Activated effector memory CD4-positive, alpha-beta T cell treated with anti-CD3 and anti-CD28 coated beads, Interleukin-2, amount 50 U/mL, for 16 hours (primary cell): ENCODE data around the gene EFNA3.

Experiments used
- DNase-seq: peaks from one replicate; pipeline ENCODE4 v3.0.0-alpha.2; 2020

EFNA3 gene

GRCh38 chr1:155078469-155079209 is at the start of gene EFNA3:
TSS of gene EFNA3 (plus strand) at chr1:155078837. CDS start at chr1:155078942, 105 bp downstream.
- peak; percentile 88 for DNase-seq

- DNase-seq: no peak
Observed at GRCh38 chr1:155029513-155030242, 49.0 kb upstream of the EFNA3 start.

GRCh38 chr1:155030243-155030795 is 48.3 kb upstream of the EFNA3 start:
- no peak for DNase-seq

- DNase-seq: no peak
Observed at GRCh38 chr1:155030899-155031298, 47.7 kb upstream of the EFNA3 start.

- no peak for DNase-seq
Observed at GRCh38 chr1:155032886-155033285, 45.8 kb upstream of the EFNA3 start.

GRCh38 chr1:155033524-155033923 is 45.1 kb upstream of the EFNA3 start, which contains the start of the genes DCST1 and DCST2:
TSS of gene DCST1 (plus strand) at chr1:155033824. CDS start at chr1:155034037, 213 bp downstream.
TSS of gene DCST2 (minus strand) at chr1:155033781. CDS start at chr1:155033701, 80 bp downstream.
- no peak for DNase-seq

GRCh38 chr1:155034318-155035208 is 44.1 kb upstream of the EFNA3 start:
- DNase-seq: no peak

- DNase-seq: no peak
Observed at GRCh38 chr1:155035936-155036335, 42.7 kb upstream of the EFNA3 start.

GRCh38 chr1:155037043-155037442 is 41.6 kb upstream of the EFNA3 start:
- DNase-seq: no peak

- DNase-seq: no peak
Observed at GRCh38 chr1:155037851-155038441, 40.7 kb upstream of the EFNA3 start.

GRCh38 chr1:155038602-155039307 is 39.9 kb upstream of the EFNA3 start:
- DNase-seq: no peak

GRCh38 chr1:155039308-155039669 is 39.3 kb upstream of the EFNA3 start:
- DNase-seq: no peak

GRCh38 chr1:155040358-155041093 is 38.1 kb upstream of the EFNA3 start:
- DNase-seq: no peak

GRCh38 chr1:155042789-155043188 is 35.8 kb upstream of the EFNA3 start:
- DNase-seq: no peak

GRCh38 chr1:155043301-155043702 is 35.3 kb upstream of the EFNA3 start:
- no peak for DNase-seq

GRCh38 chr1:155043793-155044192 is 34.8 kb upstream of the EFNA3 start:
- DNase-seq: no peak

- DNase-seq: no peak
Observed at GRCh38 chr1:155044365-155044764, 34.3 kb upstream of the EFNA3 start.

GRCh38 chr1:155044812-155045657 is 33.6 kb upstream of the EFNA3 start:
- DNase-seq: peak; percentile 84

GRCh38 chr1:155048449-155049334 is 29.9 kb upstream of the EFNA3 start:
- no peak for DNase-seq
